ENCODE measurements around the gene CFAP161.
"Not testable (repeated sequence)": the region's sequence is repeated elsewhere in the genome, so short reads cannot be mapped to it uniquely, and the experiment has no call there.

CFAP161 gene

GRCh38 chr15:81107889-81108288 lies 26.2 kb upstream of the CFAP161 start:
- no peak for DNase-seq (ENCODE audit: low read depth)

GRCh38 chr15:81108427-81108826 lies 25.6 kb upstream of the CFAP161 start:
- DNase-seq (ENCODE audit: low read depth) = no peak

- DNase-seq (ENCODE audit: low read depth) = no peak
Measured at GRCh38 chr15:81111018-81111417, 23.1 kb upstream of the CFAP161 start.

GRCh38 chr15:81111510-81112470 lies 22.3 kb upstream of the CFAP161 start:
- no peak for DNase-seq (ENCODE audit: low read depth)

GRCh38 chr15:81113204-81113657 lies 20.8 kb upstream of the CFAP161 start:
- no peak for DNase-seq (ENCODE audit: low read depth)

- DNase-seq (ENCODE audit: low read depth) = no peak
Measured at GRCh38 chr15:81113861-81114291, 20.2 kb upstream of the CFAP161 start.

- DNase-seq (ENCODE audit: low read depth) = no peak
Measured at GRCh38 chr15:81115054-81115939, 18.8 kb upstream of the CFAP161 start.

- DNase-seq (ENCODE audit: low read depth) = no peak
Measured at GRCh38 chr15:81117136-81117535, 16.9 kb upstream of the CFAP161 start.

GRCh38 chr15:81117581-81117980 lies 16.5 kb upstream of the CFAP161 start:
- DNase-seq (ENCODE audit: low read depth) = no peak

GRCh38 chr15:81118361-81118760 lies 15.7 kb upstream of the CFAP161 start:
- no peak for DNase-seq (ENCODE audit: low read depth)

- DNase-seq (ENCODE audit: low read depth) = no peak
Measured at GRCh38 chr15:81120069-81120468, 14.0 kb upstream of the CFAP161 start.

GRCh38 chr15:81126892-81127291 lies 7.2 kb upstream of the CFAP161 start:
- no peak for DNase-seq (ENCODE audit: low read depth)

- DNase-seq (ENCODE audit: low read depth) = not testable (repeated sequence)
Measured at GRCh38 chr15:81141478-81141877, 7.4 kb downstream of the CFAP161 start.

GRCh38 chr15:81146006-81146405 lies 11.9 kb downstream of the CFAP161 start:
- DNase-seq (ENCODE audit: low read depth) = no peak

GRCh38 chr15:81146466-81146865 lies 12.4 kb downstream of the CFAP161 start:
- no peak for DNase-seq (ENCODE audit: low read depth)

- no peak for DNase-seq (ENCODE audit: low read depth)
Measured at GRCh38 chr15:81151389-81151788, 17.3 kb downstream of the CFAP161 start.

GRCh38 chr15:81152339-81152738 lies 18.3 kb downstream of the CFAP161 start:
- DNase-seq (ENCODE audit: low read depth) = no peak

- DNase-seq (ENCODE audit: low read depth) = no peak
Measured at GRCh38 chr15:81152799-81153198, 18.7 kb downstream of the CFAP161 start.

GRCh38 chr15:81155375-81156218 lies 21.5 kb downstream of the CFAP161 start:
- no peak for DNase-seq (ENCODE audit: low read depth)

GRCh38 chr15:81156324-81156723 lies 22.3 kb downstream of the CFAP161 start:
- DNase-seq (ENCODE audit: low read depth) = no peak

GRCh38 chr15:81157195-81157938 lies 23.3 kb downstream of the CFAP161 start:
- DNase-seq (ENCODE audit: low read depth) = no peak
